Nucleus accumbens (tissue), 56 donors: Measurements from ENCODE around the gene EFCAB7.
A peak's percentile ranks its signal among the peaks of the same experiment; 100 is the strongest.
"Not testable (repeated sequence)": the region's sequence is repeated elsewhere in the genome, so short reads cannot be mapped to it uniquely, and the experiment has no call there.

ENCODE experiments used
- DNase-seq, 56 donors: peaks; one replicate each; lab custom pipeline; 2025; lab: John Stamatoyannopoulos, UW

EFCAB7 gene

DNA sequence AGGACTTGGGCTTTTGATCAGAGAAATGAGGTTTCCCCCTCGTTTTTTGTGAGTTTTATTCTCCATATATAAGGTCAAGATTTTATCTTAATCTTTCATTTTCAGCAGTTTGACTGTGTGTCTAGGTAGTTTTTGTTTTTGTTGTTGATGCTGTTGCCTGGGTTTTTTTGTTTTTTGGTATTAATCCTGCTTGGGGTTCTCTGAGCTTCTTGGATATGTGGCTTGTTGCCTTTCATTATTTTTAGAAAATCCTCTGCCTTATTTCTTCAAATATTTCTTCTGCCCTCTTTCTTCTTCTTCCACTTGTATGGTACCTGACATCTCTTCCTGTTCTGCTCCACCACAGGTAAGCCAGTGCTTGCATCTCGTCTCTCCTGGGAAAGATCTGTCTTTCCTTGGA, 25.0 kb downstream of the EFCAB7 start:
- DNase-seq: no peak

DNA sequence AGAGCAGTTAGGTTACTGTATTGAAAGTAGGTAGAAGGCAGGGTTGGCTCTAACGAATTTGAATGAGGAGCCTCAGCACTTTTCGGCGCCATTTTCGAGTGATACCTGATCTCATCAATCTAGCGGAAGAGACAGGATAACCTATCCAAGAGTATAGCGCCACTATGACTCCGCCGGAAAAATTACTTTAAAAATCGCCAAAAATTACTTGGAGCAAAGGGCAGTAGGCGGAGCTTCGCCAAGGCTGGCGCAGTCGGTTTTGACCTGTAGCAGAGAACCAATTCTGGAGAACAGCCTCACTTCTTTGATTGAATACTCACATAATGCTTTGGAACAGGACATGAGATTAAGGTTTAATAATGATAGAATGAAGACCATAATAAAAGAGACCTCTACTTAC, 25.6 kb downstream of the EFCAB7 start:
- DNase-seq: no peak

DNA sequence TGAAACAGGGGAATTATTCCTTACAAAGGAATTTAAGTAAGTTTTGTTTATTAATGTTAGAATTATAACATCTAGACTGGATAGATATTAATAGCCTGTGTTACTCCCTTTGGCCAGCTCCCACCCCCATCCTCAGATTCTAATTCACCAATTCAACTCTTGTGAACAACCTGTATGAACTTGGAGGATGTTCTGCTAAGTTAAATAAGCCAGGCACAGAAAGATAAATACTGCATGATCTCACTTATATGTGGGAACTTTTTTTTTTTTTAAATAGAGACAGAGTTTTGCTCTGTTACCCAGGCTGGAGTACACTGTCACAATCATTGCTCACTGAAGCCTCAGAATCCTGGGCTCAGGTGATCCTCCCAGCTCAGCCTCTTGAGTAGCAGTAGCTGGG, 32.2 kb downstream of the EFCAB7 start:
- DNase-seq: no peak

GRCh38 chr1:63557365-63557987, 34.2 kb downstream of the EFCAB7 start:
- DNase-seq: peak in 4 of 56 donors; percentile 1 to 3 (median 2)

DNA sequence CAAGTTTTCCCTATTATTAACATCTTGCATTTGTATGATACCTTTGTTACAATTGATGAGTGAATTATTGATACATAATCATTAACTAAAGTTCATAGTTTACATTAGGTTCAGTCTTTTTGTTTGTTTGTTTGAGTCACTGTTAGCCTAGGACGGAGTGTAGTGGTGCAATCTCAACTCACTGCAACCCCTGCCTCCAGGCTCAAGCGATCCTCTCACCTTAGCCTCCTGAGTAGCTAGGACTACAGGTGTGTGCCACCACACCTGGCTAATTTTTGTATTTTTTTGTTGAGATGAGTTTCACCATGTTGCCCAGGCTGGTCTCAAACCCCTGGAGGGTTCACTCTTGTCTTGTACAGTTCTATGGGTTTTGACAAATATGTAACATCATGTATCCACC, 36.0 kb downstream of the EFCAB7 start:
- DNase-seq: no peak

DNA sequence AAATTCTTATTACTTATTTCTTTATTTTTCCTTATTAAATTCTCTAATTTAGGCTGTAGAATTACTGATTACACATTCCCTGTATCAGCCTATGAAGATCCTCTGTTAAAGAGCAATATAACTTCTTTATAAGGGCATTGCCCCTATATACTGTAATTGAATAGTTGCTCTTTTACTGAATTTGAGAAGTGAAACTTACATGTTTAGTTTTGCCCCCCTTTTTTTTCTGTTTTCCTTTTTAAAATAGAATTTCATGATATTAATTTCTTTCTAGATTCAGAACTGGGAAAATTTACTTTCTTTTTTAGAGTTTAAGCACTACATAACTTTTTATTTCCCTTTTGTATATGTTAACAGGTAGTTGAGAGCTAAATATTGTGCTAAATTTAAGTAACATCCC, 40.4 kb downstream of the EFCAB7 start:
- DNase-seq: no peak

DNA sequence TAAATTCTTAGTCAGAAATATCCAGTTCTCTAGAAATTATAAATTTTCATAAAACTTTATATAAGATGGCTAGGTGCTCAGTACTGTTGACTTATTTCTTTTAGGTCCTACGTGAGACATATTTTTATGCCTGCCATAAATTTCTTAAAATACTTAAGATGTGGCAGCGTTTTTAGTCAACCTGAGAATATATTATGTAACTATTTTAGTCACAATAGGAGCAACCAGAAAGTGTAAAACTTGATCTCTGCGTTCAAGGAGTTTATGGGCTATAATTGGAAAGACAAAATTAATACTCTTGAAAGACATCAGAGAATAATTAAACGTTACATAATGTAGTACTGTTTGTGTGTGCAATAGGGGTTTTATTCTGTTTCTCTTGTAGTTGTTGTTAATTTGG, 45.7 kb downstream of the EFCAB7 start:
- DNase-seq: no peak

GRCh38 chr1:63569640-63570316, 46.5 kb downstream of the EFCAB7 start:
- DNase-seq: no peak

GRCh38 chr1:63572686-63573085, 49.4 kb downstream of the EFCAB7 start:
- not testable (repeated sequence) for DNase-seq

DNA sequence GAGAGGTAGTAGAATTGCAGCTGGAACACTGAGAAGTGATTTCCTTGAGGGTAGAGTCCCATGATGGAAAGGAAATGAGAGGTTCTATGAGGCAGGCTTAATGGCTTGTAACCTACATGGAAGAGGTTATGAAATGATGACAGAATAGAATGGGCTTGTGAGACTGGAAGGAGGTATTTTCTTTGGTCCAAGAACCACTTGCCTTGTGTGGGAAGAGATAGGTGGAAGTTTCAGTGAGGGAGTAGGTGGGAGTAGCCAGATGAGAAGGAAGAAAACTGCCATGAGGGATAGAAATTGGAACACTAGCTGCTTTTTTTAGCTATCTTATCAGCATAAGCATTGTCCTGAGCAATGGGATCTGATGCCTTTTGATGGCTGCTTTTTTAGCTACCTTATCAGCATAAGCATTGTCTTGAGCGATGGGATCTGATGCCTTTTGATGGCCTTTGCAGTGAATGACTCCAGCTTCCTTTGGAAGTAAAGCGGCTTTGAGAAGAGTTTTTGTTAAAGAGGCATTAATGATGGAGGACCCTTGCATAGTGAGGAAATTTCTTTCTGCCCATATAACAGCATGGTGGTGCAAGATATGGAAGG, 51.0 kb downstream of the EFCAB7 start:
- not testable (repeated sequence) for DNase-seq

- no peak for DNase-seq
Observed at GRCh38 chr1:63575340-63575826, 52.1 kb downstream of the EFCAB7 start.

GRCh38 chr1:63586326-63586725, 63.0 kb downstream of the EFCAB7 start:
- not testable (repeated sequence) for DNase-seq

DNA sequence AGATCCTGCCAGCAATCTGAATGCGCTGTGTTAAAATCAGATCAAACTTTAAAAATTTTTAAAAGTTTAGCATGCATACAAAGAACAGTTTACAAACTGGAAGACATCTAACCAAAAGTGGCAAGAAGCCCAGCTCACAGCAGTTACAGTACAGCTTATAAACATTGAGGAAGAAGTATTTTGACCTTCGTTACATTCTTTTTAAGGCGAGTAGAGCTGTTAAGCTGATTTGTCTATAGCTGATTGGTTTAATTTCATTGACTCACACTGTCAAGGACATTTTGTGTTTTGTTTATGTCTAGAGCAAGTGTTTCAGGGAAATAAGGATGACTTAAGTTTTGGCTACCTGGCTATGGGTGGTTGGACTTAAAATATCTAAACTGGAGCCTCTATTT, 66.8 kb downstream of the EFCAB7 start:
- no peak for DNase-seq

GRCh38 chr1:63592536-63593302, 69.4 kb downstream of the EFCAB7 start:
- peak in 1 of 56 donors; percentile 38 for DNase-seq

DNA sequence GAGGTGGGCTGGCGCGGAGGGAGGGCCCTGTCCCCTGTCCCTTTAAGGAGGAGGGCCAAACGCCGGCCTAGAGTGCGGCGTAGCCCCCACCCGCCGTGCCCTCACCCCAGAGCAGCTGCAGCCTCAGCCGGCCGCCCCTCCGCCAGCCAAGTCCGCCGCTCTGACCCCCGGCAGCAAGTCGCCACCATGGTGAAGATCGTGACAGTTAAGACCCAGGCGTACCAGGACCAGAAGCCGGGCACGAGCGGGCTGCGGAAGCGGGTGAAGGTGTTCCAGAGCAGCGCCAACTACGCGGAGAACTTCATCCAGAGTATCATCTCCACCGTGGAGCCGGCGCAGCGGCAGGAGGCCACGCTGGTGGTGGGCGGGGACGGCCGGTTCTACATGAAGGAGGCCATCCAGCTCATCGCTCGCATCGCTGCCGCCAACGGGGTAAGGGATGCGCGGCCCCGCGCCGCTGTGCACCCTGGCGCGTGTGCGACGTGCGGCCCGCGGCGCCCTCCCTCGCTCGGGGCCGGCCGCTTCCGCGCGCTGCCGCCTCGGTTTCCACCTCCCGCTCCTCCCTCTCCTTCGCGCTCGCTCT, 70.1 kb downstream of the EFCAB7 start, which contains the start of gene PGM1:
Gene PGM1 (plus strand): TSS at position 109 of the 583 bp plus-strand sequence. CDS start 78 bp downstream, at position 187.
- peak in 54 of 56 donors; percentile 11 to 85 (median 65) for DNase-seq

- peak in 50 of 56 donors; percentile 6 to 85 (median 56) for DNase-seq
Observed at GRCh38 chr1:63593886-63594605, 70.7 kb downstream of the EFCAB7 start.

GRCh38 chr1:63595435-63595834, 72.1 kb downstream of the EFCAB7 start:
- DNase-seq: no peak

DNA sequence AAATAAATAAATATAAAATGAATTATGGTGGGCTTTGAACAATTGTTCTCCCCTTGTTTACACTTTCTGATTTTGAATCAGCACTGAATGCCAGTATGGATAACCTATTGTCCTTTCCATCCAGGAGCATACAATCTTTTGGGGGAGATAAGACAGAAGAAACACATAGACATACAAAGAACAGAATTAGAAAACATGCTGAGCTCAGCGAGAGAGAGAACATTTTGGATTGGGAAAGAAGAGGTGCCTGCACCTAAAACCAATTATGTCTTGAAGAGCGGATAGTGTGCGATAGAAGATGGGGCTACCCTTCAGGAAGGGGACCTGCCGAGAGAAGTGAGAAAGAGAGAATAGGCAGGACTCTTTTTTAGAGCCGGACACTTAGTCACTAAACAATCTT, 76.5 kb downstream of the EFCAB7 start:
- no peak for DNase-seq

DNA sequence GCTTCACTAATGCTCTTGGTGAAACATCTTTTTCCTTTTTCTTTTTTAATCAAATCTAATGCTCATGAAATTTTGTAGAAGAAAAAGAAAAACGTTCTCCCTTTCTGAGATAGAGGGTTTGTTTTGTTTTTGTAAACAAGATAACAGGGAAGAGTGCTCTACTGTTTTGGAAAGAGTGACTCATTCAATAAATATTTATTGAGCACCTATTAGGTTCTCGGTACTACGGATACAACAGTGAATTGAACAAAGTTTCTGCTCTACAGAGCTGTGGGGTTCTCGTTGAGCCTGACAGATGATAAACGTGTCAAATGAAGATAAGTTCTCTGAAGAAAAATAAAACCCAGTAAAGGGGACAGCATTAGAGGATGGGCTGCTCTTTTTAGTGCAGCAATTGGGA, 76.9 kb downstream of the EFCAB7 start:
- no peak for DNase-seq

GRCh38 chr1:63601061-63601460, 77.7 kb downstream of the EFCAB7 start:
- no peak for DNase-seq
